ENCODE measurements around the gene NCBP2. TPM values are rescaled to one million over a fixed set of nuclear protein-coding genes. Genes with fewer than 3 reads are reported as not detected.

The NCBP2 gene
- total RNA-seq, 1 experiment from 2014 or later: 119 TPM

- no peaks in the 10 kb centered on the region for H3K27me3 ChIP-seq (ENCODE audit: low read length)
- ChIA-PET POLR2A (ENCODE audit: unreplicated experiment) (no interaction called here), CTCF (no interaction called here)
- no peaks in the 10 kb centered on the region for H3K9me2 ChIP-seq (replicated peaks; ENCODE audit: low read length)
- H2AFZ ChIP-seq (ENCODE audit: low read length): no peak overlapping the region
- H3K4me3 ChIP-seq (ENCODE audit: low read length): no peak overlapping the region
- H3K27ac ChIP-seq (ENCODE audit: low read length): no peak overlapping the region
- no peak overlapping the region for H3K4me2 ChIP-seq (ENCODE audit: low read length)
- H3K9ac ChIP-seq (ENCODE audit: low read length): no peak overlapping the region
- DNase-seq (no peak), ATAC-seq (no peak)
- peaks cover 72% of the 10 kb centered on the region for H3K36me3 ChIP-seq (ENCODE audit: low read depth, low read length)
- TSS peak; percentile 28 for BruUV-seq (replicated peaks)
- TF ChIP-seq CTCF (conservative IDR thresholded peaks at IDR 0.05; ENCODE audit: low read depth, low read length) (no peak), EZH2phosphoT487 (IDR thresholded peaks at IDR 0.05; ENCODE audit: borderline replicate concordance, low read length) (no peak), EZH2 (IDR thresholded peaks at IDR 0.05; ENCODE audit: low read length, unreplicated experiment) (no peak)
- H3K79me2 ChIP-seq (ENCODE audit: low read length): peaks cover 38% of the 10 kb centered on the region
- H3F3A ChIP-seq (ENCODE audit: low read length, unreplicated experiment): peaks cover 10% of the 10 kb centered on the region
- peaks cover 6% of the 10 kb centered on the region; the same call in 1 of the 2 replicates for H4K20me1 ChIP-seq (ENCODE audit: low read length)
- intact Hi-C loops (cut with micrococcal nuclease): loop anchor here (10.0 kb wide), 1 partner anchor 191 kb away; no protein-coding TSS in a partner anchor
- no peaks in the 10 kb centered on the region for H3K9me3 ChIP-seq (ENCODE audit: low read length)
- peaks cover 8% of the 10 kb centered on the region for H3K4me1 ChIP-seq (ENCODE audit: insufficient read depth, low read length)
Measured at GRCh38 chr3:196936288-196936687, 6.0 kb downstream of the NCBP2 start.

GRCh38 chr3:196932600-196932999 lies 9.7 kb downstream of the NCBP2 start:
- intact Hi-C loops (cut with micrococcal nuclease): loop anchor here (10.0 kb wide), 1 partner anchor 188 kb away; no protein-coding TSS in a partner anchor
- no peak overlapping the region for H3K4me3 ChIP-seq (ENCODE audit: low read length)
- TF ChIP-seq EZH2 (IDR thresholded peaks at IDR 0.05; ENCODE audit: low read length, unreplicated experiment) (no peak), CTCF (conservative IDR thresholded peaks at IDR 0.05; ENCODE audit: low read depth, low read length) (no peak), EZH2phosphoT487 (IDR thresholded peaks at IDR 0.05; ENCODE audit: borderline replicate concordance, low read length) (no peak)
- no peaks in the 10 kb centered on the region for H3K4me1 ChIP-seq (ENCODE audit: insufficient read depth, low read length)
- ATAC-seq (no peak), DNase-seq (no peak)
- H4K20me1 ChIP-seq (ENCODE audit: low read length): no peaks in the 10 kb centered on the region
- no peaks in the 10 kb centered on the region for H3K9me2 ChIP-seq (replicated peaks; ENCODE audit: low read length)
- ChIA-PET POLR2A (ENCODE audit: unreplicated experiment) (interaction anchor here (0.6 kb wide), 1 partner anchor 21 kb away, joined by 8 read pairs; no protein-coding TSS in a partner anchor), CTCF (no interaction called here)
- H3K27ac ChIP-seq (ENCODE audit: low read length): no peak overlapping the region
- H2AFZ ChIP-seq (ENCODE audit: low read length): no peak overlapping the region
- H3K36me3 ChIP-seq (ENCODE audit: low read depth, low read length): peaks cover 62% of the 10 kb centered on the region
- no peak overlapping the region for H3K4me2 ChIP-seq (ENCODE audit: low read length)
- no peak overlapping the region for H3K9ac ChIP-seq (ENCODE audit: low read length)
- H3F3A ChIP-seq (ENCODE audit: low read length, unreplicated experiment): peaks cover 11% of the 10 kb centered on the region
- H3K27me3 ChIP-seq (ENCODE audit: low read length): no peaks in the 10 kb centered on the region
- H3K9me3 ChIP-seq (ENCODE audit: low read length): no peaks in the 10 kb centered on the region
- no TSS peak for BruUV-seq (replicated peaks)
- peaks cover under 1% of the 10 kb centered on the region for H3K79me2 ChIP-seq (ENCODE audit: low read length)

- H3K4me1 ChIP-seq (ENCODE audit: insufficient read depth, low read length): no peaks in the 10 kb centered on the region
- no peaks in the 10 kb centered on the region for H3K9me3 ChIP-seq (ENCODE audit: low read length)
- H3K27me3 ChIP-seq (ENCODE audit: low read length): no peaks in the 10 kb centered on the region
- no peak overlapping the region for H3K27ac ChIP-seq (ENCODE audit: low read length)
- CTCF ChIA-PET: no interaction called here
- TSS peak; percentile 13 for BruUV-seq (replicated peaks)
- no peak for DNase-seq
- H2AFZ ChIP-seq (ENCODE audit: low read length): no peak overlapping the region
- H3F3A ChIP-seq (ENCODE audit: low read length, unreplicated experiment): peaks cover 12% of the 10 kb centered on the region
- no peak overlapping the region for H3K9ac ChIP-seq (ENCODE audit: low read length)
- peaks cover 58% of the 10 kb centered on the region for H3K36me3 ChIP-seq (ENCODE audit: low read depth, low read length)
- H3K79me2 ChIP-seq (ENCODE audit: low read length): no peaks in the 10 kb centered on the region
- intact Hi-C loops (cut with micrococcal nuclease): loop anchor here (10.0 kb wide), 1 partner anchor 187 kb away; no protein-coding TSS in a partner anchor
- no peaks in the 10 kb centered on the region for H4K20me1 ChIP-seq (ENCODE audit: low read length)
- no peak overlapping the region for H3K4me2 ChIP-seq (ENCODE audit: low read length)
- TF ChIP-seq EZH2phosphoT487 (IDR thresholded peaks at IDR 0.05; ENCODE audit: borderline replicate concordance, low read length): no peak
- TF ChIP-seq EZH2 (IDR thresholded peaks at IDR 0.05; ENCODE audit: low read length, unreplicated experiment): no peak
- TF ChIP-seq CTCF (conservative IDR thresholded peaks at IDR 0.05; ENCODE audit: low read depth, low read length): no peak
- H3K9me2 ChIP-seq (replicated peaks; ENCODE audit: low read length): no peaks in the 10 kb centered on the region
- no peak overlapping the region for H3K4me3 ChIP-seq (ENCODE audit: low read length)
- no peak for ATAC-seq
- POLR2A ChIA-PET (ENCODE audit: unreplicated experiment): no interaction called here
Measured at GRCh38 chr3:196931828-196932587, 10.3 kb downstream of the NCBP2 start.
